Mesodermal cell (in vitro differentiated cells): ENCODE measurements around the gene FKBP8.

Source experiments
- H3K27ac ChIP-seq: 2 replicates; pipeline ENCODE4 v1.7.0; 2013; ENCODE audit warnings: mild to moderate bottlenecking, low read depth, low read length, moderate library complexity; ENCODE audit not compliant: severe bottlenecking
- H3K36me3 ChIP-seq: 2 replicates; pipeline ENCODE4 v1.7.1; 2013; ENCODE audit warnings: mild to moderate bottlenecking, low read length, moderate library complexity; ENCODE audit not compliant: control insufficient read depth, insufficient read depth
- H3K4me1 ChIP-seq: one replicate; pipeline ENCODE4 v1.7.1; 2013; ENCODE audit warnings: mild to moderate bottlenecking, low read length; ENCODE audit not compliant: insufficient read depth, control insufficient read depth, poor library complexity, severe bottlenecking
- H3K4me3 ChIP-seq: 2 replicates; pipeline ENCODE4 v1.7.0; 2013; ENCODE audit warnings: low read length, control low read depth, mild to moderate bottlenecking; ENCODE audit not compliant: insufficient read depth, poor library complexity, severe bottlenecking; ENCODE audit errors: extremely low read depth
- H3K9me3 ChIP-seq: 2 replicates; pipeline ENCODE4 v1.7.1; 2013; ENCODE audit warnings: mild to moderate bottlenecking, low read length, moderate library complexity; ENCODE audit not compliant: control insufficient read depth
- WGBS, 2 experiments: methylation state at CpG; one replicate each; pipeline ENCODE4 v1.1.5; 2013; ENCODE audit warnings: missing lambda C conversion rate in 2 of 2; ENCODE audit not compliant: insufficient coverage in 2 of 2; 5-methylcytosine and 5-hydroxymethylcytosine counted together

Gene FKBP8

GRCh38 chr19:18507021-18507726 is 36.2 kb downstream of the FKBP8 start:
- Histone ChIP-seq H3K4me3 (no peak overlapping the region), H3K9me3 (no peaks in the 10 kb centered on the region), H3K36me3 (peaks cover 3% of the 10 kb centered on the region), H3K4me1 (peaks cover 17% of the 10 kb centered on the region), H3K27ac (peak overlapping the region; percentile 64)
- 91 to 98% methylated on average over 6 to 7 of the region's 9 CpGs for WGBS, 2 experiments

GRCh38 chr19:18506101-18506930 is 37.1 kb downstream of the FKBP8 start:
- peaks cover 3% of the 10 kb centered on the region for H3K36me3 ChIP-seq
- H3K9me3 ChIP-seq = no peaks in the 10 kb centered on the region
- H3K27ac ChIP-seq = no peak overlapping the region
- WGBS, 2 experiments = 92 to 96% methylated on average over 14 to 19 of the region's 19 CpGs
- peaks cover 17% of the 10 kb centered on the region for H3K4me1 ChIP-seq
- no peak overlapping the region for H3K4me3 ChIP-seq

- Histone ChIP-seq H3K4me3 (no peak overlapping the region), H3K27ac (no peak overlapping the region), H3K9me3 (no peaks in the 10 kb centered on the region), H3K4me1 (peaks cover 17% of the 10 kb centered on the region), H3K36me3 (peaks cover 3% of the 10 kb centered on the region)
- 93 to 96% methylated on average over 4 to 6 of the region's 8 CpGs for whole genome bisulfite sequencing, 2 experiments
Observed at GRCh38 chr19:18504886-18505610, 38.3 kb downstream of the FKBP8 start.

GRCh38 chr19:18503971-18504885 is 39.1 kb downstream of the FKBP8 start:
- Histone ChIP-seq H3K9me3 (no peaks in the 10 kb centered on the region), H3K27ac (no peak overlapping the region), H3K4me3 (no peak overlapping the region), H3K4me1 (peaks cover 17% of the 10 kb centered on the region), H3K36me3 (peaks cover 3% of the 10 kb centered on the region)
- 82 to 85% methylated on average over 16 to 18 of the region's 20 CpGs for WGBS, 2 experiments

- no peak overlapping the region for H3K27ac ChIP-seq
Observed at GRCh38 chr19:18503337-18503970, 39.9 kb downstream of the FKBP8 start.

GRCh38 chr19:18502638-18503294 is 40.6 kb downstream of the FKBP8 start:
- H3K27ac ChIP-seq = no peak overlapping the region
- WGBS, 2 experiments = 91 to 93% methylated on average over 16 of the region's 17 CpGs
- no peak overlapping the region for H3K4me3 ChIP-seq
- no peaks in the 10 kb centered on the region for H3K9me3 ChIP-seq
- H3K4me1 ChIP-seq = peaks cover 16% of the 10 kb centered on the region
- peaks cover 2% of the 10 kb centered on the region for H3K36me3 ChIP-seq

More at GRCh38 chr19:18503337-18503970, 39.9 kb downstream of the FKBP8 start:
- Histone ChIP-seq H3K36me3 (peaks cover 3% of the 10 kb centered on the region), H3K4me1 (peaks cover 17% of the 10 kb centered on the region), H3K9me3 (no peaks in the 10 kb centered on the region), H3K4me3 (no peak overlapping the region)
- 89 to 92% methylated on average over 10 to 11 of the region's 15 CpGs for WGBS, 2 experiments

GRCh38 chr19:18502246-18502637 is 41.1 kb downstream of the FKBP8 start:
- 90 to 93% methylated on average over 4 to 5 of the region's 7 CpGs for WGBS, 2 experiments
- Histone ChIP-seq H3K4me1 (peaks cover 11% of the 10 kb centered on the region), H3K9me3 (no peaks in the 10 kb centered on the region), H3K27ac (no peak overlapping the region), H3K36me3 (no peaks in the 10 kb centered on the region), H3K4me3 (no peak overlapping the region)

GRCh38 chr19:18501832-18502231 is 41.5 kb downstream of the FKBP8 start:
- Histone ChIP-seq H3K36me3 (no peaks in the 10 kb centered on the region), H3K9me3 (no peaks in the 10 kb centered on the region), H3K4me1 (peaks cover 8% of the 10 kb centered on the region), H3K4me3 (no peak overlapping the region), H3K27ac (no peak overlapping the region)
- 90 to 97% methylated on average over 5 to 6 of the region's 9 CpGs for WGBS, 2 experiments

GRCh38 chr19:18501351-18501750 is 42.0 kb downstream of the FKBP8 start:
- H3K36me3 ChIP-seq = no peaks in the 10 kb centered on the region
- no peak overlapping the region for H3K27ac ChIP-seq
- H3K4me1 ChIP-seq = peaks cover 12% of the 10 kb centered on the region
- 81 to 88% methylated on average over 11 to 13 of the region's 13 CpGs for WGBS, 2 experiments
- H3K4me3 ChIP-seq = no peak overlapping the region
- no peaks in the 10 kb centered on the region for H3K9me3 ChIP-seq
